GM10266 (cell line): ENCODE data around the gene RARB.

Experiments used
- DNase-seq: peaks from one replicate; pipeline ENCODE4 v3.0.0; 2012; ENCODE audit errors: extremely low spot score
- CTCF ChIP-seq: IDR thresholded peaks from 2 replicates; pipeline ENCODE4 v1.5.1; 2012; ENCODE audit warnings: mild to moderate bottlenecking, low read depth; ENCODE audit not compliant: control insufficient read depth, insufficient read depth; ENCODE audit errors: missing control alignments

Gene RARB

GRCh38 chr3:25471081-25471768 is 43.2 kb downstream of the RARB start:
- no peak for TF ChIP-seq CTCF
- no peak for DNase-seq

- DNase-seq: no peak
Observed at GRCh38 chr3:25472153-25472552, 44.1 kb downstream of the RARB start.

GRCh38 chr3:25472731-25473130 is 44.7 kb downstream of the RARB start:
- TF ChIP-seq CTCF: no peak
- DNase-seq: no peak

More at GRCh38 chr3:25472153-25472552, 44.1 kb downstream of the RARB start:
- no peak for TF ChIP-seq CTCF

GRCh38 chr3:25473246-25473645 is 45.2 kb downstream of the RARB start:
- TF ChIP-seq CTCF: no peak
- DNase-seq: no peak

- DNase-seq: no peak
- no peak for TF ChIP-seq CTCF
Observed at GRCh38 chr3:25474052-25474451, 46.0 kb downstream of the RARB start.

- DNase-seq: no peak
- TF ChIP-seq CTCF: no peak
Observed at GRCh38 chr3:25476639-25477038, 48.6 kb downstream of the RARB start.

GRCh38 chr3:25478211-25478757 is 50.2 kb downstream of the RARB start:
- no peak for DNase-seq
- no peak for TF ChIP-seq CTCF
